ENCODE results near the gene ROR2. TPM values are rescaled to one million over a fixed set of nuclear protein-coding genes. Genes with fewer than 3 reads are reported as not detected.

ROR2 gene
- total RNA-seq, 1 donor = not detected

DNA sequence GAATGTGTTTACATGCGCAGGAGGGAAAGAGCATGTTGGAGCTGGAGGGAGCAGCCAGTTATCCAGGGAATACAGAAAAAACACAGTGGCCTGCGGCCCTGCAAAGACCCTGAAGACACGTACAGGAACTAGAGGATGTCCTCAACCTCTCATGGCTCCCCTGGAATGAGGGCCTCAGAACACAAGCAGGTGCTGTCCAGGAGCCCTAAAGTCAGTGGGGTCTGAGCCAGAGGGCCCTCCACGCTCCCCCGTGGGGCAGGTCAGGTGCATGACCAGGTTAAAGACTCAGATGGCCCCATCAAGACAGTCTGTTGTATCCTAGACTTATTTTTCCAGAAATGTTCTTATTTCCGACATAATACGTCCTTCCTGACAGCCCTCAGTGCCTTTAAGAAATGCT lies 106.9 kb downstream of the ROR2 start:
- H3K4me3 ChIP-seq (ENCODE audit: low read length) = no peak overlapping the region
- H3K4me1 ChIP-seq (ENCODE audit: insufficient read depth, low read length) = peaks cover 8% of the 10 kb centered on the region
- H3K9me3 ChIP-seq (ENCODE audit: low read depth, low read length) = no peaks in the 10 kb centered on the region
- H3K27me3 ChIP-seq (ENCODE audit: insufficient read depth, low read length) = peaks cover 4% of the 10 kb centered on the region

DNA sequence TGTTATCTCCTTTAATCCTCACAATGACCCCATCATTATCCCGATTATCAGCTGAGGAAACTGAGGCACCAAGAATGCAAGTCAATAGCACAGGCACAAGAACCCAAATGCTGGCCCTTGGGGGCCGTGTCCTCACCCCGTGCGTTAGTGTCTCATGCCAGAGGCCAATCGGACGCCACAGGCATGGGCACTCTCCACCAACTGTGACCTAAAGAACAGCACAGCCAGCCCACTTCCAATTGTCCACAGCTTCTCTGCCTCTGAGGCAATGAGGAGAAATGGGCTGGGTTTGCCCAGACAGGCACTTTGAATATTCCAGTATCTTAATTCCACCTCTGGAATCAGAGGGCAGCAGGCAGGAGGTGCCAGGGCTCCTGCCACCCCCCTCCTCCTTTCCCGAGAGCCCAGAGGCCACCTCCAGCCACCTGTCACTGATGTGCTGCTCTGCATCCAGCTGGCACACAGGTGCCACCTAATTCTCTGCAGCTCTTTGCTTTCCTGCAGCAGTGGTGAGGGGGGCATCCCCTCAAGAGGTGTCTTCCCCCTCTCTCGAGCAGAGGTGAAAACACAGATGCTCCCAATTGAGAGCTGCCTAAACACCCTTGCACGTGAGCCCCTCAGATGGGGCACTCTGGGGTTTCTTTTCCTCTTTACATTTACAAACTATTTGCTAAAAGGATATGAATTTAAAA lies 107.5 kb downstream of the ROR2 start:
- Histone ChIP-seq H3K27me3 (ENCODE audit: insufficient read depth, low read length) (peaks cover 4% of the 10 kb centered on the region), H3K4me1 (ENCODE audit: insufficient read depth, low read length) (peaks cover 8% of the 10 kb centered on the region)

DNA sequence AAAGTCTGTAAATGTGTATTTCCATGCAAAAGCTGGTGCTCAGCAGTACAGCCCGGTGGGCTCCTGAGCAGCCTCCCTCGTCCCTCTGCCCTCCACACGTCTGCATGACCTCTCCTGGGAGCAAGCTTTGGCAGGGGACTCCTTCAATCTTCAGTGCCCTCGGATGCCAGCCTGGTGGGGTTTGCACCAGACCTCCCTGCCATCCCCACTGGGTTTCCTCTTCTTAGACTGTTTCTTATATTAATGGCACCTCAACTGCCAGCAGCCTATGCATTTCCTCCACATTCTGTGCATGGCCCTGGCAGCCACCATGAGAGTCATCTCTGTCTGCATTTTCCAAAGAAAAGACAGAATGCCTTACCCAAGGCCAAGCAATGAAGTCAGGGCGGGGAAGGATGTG lies 108.4 kb downstream of the ROR2 start:
- peaks cover 4% of the 10 kb centered on the region for H3K27me3 ChIP-seq (ENCODE audit: insufficient read depth, low read length)
- no peaks in the 10 kb centered on the region for H3K9me3 ChIP-seq (ENCODE audit: low read depth, low read length)
- H3K4me1 ChIP-seq (ENCODE audit: insufficient read depth, low read length) = peaks cover 8% of the 10 kb centered on the region
- H3K4me3 ChIP-seq (ENCODE audit: low read length) = no peak overlapping the region

More for the DNA sequence above, 107.5 kb downstream of the ROR2 start:
- H3K4me3 ChIP-seq (ENCODE audit: low read length) = no peak overlapping the region
- H3K9me3 ChIP-seq (ENCODE audit: low read depth, low read length) = no peaks in the 10 kb centered on the region

DNA sequence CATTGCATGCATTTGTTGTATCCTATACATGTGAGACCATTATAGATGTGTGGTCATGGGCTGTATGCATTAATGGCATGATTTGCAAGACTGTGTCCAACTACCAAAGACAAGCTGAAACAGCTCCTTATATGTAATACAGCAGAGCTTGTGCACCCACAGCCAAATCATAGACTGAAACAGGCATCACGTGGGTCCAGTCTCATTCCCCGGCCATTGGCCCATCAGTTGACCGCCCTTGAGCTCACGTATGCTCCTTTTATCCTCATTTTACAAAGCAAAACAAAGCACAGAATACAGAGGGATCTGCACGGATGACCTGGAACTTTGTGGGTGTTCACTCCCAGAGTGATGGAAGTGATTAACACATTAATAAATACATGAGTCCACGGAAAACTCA lies 109.1 kb downstream of the ROR2 start:
- Histone ChIP-seq H3K27me3 (ENCODE audit: insufficient read depth, low read length) (peaks cover 4% of the 10 kb centered on the region), H3K9me3 (ENCODE audit: low read depth, low read length) (no peaks in the 10 kb centered on the region), H3K4me1 (ENCODE audit: insufficient read depth, low read length) (peaks cover 8% of the 10 kb centered on the region), H3K4me3 (ENCODE audit: low read length) (no peak overlapping the region)

DNA sequence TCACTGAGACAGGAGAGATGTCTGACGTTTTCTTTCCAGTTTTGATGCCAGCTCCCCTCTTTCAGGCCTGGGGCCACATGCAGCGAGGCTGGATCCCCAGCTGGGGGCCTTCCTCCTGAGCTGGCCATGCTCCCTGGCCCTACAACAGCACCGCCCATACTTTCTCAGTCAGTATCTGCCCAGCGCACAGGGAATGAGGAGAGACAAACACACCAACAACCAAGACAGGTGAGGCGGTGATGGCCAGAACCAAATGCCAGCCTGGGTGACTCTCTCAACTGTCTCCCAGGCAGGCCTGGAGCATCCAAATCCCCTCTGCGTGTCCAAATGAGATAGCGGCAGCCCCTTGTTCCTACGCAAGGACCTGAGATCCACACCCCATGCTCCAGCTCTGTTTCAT lies 109.6 kb downstream of the ROR2 start:
- Histone ChIP-seq H3K9me3 (ENCODE audit: low read depth, low read length) (no peaks in the 10 kb centered on the region), H3K4me3 (ENCODE audit: low read length) (no peak overlapping the region), H3K27me3 (ENCODE audit: insufficient read depth, low read length) (peaks cover 4% of the 10 kb centered on the region), H3K4me1 (ENCODE audit: insufficient read depth, low read length) (peaks cover 8% of the 10 kb centered on the region)

DNA sequence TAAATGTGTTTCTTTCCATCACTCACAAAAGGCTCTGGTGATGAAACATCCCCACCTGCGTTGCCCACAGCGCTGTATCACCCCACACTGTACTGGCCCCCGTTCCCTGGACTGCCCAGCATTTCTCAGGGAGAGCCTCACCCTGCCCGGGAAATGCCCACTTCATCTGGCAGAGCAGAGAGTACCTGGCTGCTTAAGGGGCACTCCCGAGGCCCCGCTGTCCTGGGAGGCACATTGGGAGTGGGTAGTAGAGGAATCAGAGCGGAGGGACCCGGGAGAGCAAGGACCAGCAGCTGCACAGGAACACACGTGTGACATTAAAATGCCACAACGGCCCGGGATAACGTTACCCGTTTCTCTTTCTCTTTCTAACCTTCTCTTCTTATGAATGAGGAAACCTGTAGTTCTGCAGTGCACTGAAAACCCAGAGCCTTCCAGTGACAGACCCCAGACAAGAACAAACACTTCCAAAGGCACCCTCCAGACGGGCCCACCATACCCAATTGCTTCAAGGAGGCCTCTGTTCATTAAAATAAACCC lies 110.0 kb downstream of the ROR2 start:
- Histone ChIP-seq H3K27me3 (ENCODE audit: insufficient read depth, low read length) (peaks cover 4% of the 10 kb centered on the region), H3K4me3 (ENCODE audit: low read length) (no peak overlapping the region), H3K4me1 (ENCODE audit: insufficient read depth, low read length) (peaks cover 8% of the 10 kb centered on the region), H3K9me3 (ENCODE audit: low read depth, low read length) (no peaks in the 10 kb centered on the region)

DNA sequence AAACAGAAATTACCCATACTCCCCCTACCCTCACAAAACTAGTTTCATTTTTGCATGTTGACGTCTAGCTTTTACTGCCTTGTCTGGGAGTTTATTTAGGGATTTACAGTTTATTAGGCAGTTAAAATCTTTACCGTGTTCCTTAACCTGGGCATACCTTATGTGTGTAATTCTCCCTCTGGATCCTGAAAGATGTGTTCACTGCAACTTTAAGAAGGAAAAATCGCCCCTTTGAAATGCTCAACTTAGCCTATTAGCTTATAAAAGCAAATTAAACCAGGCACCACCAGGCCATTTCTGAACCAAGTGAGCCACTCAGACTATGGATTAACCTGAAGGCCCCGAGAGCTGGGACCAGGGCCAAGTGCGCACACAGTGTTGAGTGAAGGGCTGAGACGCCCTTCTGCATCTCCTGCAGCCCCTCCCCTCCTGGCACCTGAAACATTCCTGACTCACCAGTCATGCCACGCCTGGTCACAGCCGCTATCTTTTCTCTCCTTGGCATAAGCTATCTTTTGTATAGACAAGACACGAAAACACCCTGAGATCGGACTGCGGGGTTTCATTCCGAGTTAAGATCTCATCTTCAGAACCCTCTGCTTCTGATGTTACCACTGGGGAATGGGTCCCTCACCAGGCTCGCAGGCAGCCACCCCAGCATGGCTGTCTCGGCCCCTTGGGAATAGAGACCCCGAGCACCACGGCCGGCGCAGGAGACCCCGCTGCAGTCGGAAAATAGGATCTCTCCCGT lies 111.9 kb downstream of the ROR2 start:
- no peak overlapping the region for H3K4me3 ChIP-seq (ENCODE audit: low read length)
- H3K9me3 ChIP-seq (ENCODE audit: low read depth, low read length) = no peaks in the 10 kb centered on the region
- no peaks in the 10 kb centered on the region for H3K4me1 ChIP-seq (ENCODE audit: insufficient read depth, low read length)
- no peaks in the 10 kb centered on the region for H3K27me3 ChIP-seq (ENCODE audit: insufficient read depth, low read length)

DNA sequence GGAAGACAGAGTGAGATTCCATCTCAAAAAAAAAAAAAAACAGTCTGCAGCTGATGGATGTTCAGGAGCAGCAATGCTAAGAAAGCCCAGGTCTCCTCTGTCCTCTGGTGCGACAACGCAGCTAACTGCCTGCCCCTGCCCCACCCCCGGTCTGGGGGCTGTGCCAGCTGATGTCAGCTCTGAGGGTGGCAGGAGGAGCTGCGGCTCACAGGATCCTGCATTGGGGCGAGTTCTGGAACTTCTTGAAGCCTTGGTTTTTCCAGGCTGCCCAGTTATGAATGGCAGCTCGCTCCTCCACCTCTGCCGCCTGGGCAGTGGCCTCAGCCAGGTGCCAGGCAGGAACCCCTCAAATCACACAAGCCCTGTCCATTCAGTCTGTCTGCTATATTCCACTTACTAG lies 113.5 kb downstream of the ROR2 start:
- Histone ChIP-seq H3K4me1 (ENCODE audit: insufficient read depth, low read length) (no peaks in the 10 kb centered on the region), H3K27me3 (ENCODE audit: insufficient read depth, low read length) (no peaks in the 10 kb centered on the region), H3K4me3 (ENCODE audit: low read length) (no peak overlapping the region)

DNA sequence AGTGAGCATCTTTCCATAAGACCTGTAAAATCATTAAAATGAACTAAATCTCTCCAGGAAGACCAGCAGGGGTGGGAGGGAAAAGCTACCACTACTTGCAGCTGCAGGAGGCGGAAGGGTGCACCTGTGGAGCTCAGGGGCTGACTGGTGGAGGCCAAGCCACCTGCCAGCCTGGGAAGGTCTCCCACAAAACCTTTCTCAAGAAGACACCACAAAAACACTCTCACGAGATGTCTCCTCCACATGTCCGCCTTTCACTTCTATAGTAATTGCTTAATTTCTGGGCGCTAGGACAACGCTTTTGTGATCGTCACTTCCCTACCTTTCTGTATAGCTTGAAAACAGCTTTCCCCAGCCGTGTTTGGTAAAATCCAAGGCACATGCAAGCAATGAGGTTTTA lies 114.4 kb downstream of the ROR2 start:
- Histone ChIP-seq H3K9me3 (ENCODE audit: low read depth, low read length) (no peaks in the 10 kb centered on the region), H3K27me3 (ENCODE audit: insufficient read depth, low read length) (no peaks in the 10 kb centered on the region), H3K4me1 (ENCODE audit: insufficient read depth, low read length) (no peaks in the 10 kb centered on the region), H3K4me3 (ENCODE audit: low read length) (no peak overlapping the region)

More for the DNA sequence above, 113.5 kb downstream of the ROR2 start:
- H3K9me3 ChIP-seq (ENCODE audit: low read depth, low read length) = no peaks in the 10 kb centered on the region

DNA sequence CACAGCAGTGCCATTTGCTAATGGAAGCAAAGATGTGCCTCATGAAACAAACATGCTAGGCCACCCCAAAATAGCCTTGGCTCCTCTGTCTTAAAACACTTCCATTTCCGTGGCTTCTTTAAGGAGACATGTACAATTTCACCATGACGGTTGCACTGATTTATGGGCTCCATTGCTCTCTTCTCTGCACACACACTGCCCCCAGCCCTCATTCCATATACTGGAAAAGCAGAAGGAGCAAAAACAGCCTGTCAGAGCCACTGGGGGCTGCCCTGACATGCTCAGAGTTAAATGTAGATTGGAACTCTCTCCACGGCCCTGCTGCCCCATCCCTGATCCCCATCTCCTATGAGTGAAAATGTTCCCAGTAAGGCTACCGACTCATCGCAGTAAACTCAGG lies 114.8 kb downstream of the ROR2 start:
- Histone ChIP-seq H3K4me3 (ENCODE audit: low read length) (no peak overlapping the region), H3K27me3 (ENCODE audit: insufficient read depth, low read length) (no peaks in the 10 kb centered on the region), H3K9me3 (ENCODE audit: low read depth, low read length) (no peaks in the 10 kb centered on the region), H3K4me1 (ENCODE audit: insufficient read depth, low read length) (no peaks in the 10 kb centered on the region)

DNA sequence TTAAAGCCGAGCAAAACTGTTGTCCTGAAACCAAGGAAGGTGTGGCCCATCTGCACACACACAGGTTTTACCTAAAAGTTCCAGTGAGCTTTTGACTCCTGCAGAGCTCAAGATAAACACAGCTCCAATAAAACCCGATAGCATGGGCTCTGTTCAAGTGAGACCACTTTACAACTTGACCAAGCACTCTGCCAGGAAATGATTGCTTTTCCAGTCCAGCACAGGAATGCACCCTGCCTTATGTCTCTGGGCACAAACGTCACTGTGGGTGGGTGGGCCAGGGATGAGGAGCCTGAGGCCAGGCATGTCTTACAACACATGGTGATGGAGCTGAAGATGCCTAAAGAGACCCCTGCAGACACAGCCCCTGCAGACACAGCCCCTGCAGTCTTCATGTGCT lies 115.3 kb downstream of the ROR2 start:
- H3K27me3 ChIP-seq (ENCODE audit: insufficient read depth, low read length) = no peaks in the 10 kb centered on the region
- H3K9me3 ChIP-seq (ENCODE audit: low read depth, low read length) = no peaks in the 10 kb centered on the region
- H3K4me3 ChIP-seq (ENCODE audit: low read length) = no peak overlapping the region
- H3K4me1 ChIP-seq (ENCODE audit: insufficient read depth, low read length) = no peaks in the 10 kb centered on the region

DNA sequence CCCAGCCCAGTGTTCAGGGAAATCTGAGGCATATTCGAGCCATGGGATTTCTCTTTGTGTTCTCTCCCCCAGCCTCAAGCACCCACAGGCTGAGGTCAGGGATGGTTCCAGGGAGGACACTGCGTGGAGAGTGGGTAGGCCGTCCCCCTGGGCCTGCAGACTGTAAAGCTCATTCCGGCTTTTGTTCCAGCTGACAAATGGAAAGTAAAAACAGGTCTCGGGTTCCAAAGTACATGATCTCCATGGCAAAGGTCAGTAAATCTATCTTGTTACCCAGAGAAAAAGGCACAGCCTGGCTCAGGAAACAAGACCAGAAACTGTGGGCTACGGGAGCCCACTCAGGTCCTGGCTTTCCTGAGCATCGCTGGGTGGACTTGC lies 116.2 kb downstream of the ROR2 start:
- no peak overlapping the region for H3K4me3 ChIP-seq (ENCODE audit: low read length)
- no peaks in the 10 kb centered on the region for H3K27me3 ChIP-seq (ENCODE audit: insufficient read depth, low read length)
- no peaks in the 10 kb centered on the region for H3K4me1 ChIP-seq (ENCODE audit: insufficient read depth, low read length)
- H3K9me3 ChIP-seq (ENCODE audit: low read depth, low read length) = no peaks in the 10 kb centered on the region

DNA sequence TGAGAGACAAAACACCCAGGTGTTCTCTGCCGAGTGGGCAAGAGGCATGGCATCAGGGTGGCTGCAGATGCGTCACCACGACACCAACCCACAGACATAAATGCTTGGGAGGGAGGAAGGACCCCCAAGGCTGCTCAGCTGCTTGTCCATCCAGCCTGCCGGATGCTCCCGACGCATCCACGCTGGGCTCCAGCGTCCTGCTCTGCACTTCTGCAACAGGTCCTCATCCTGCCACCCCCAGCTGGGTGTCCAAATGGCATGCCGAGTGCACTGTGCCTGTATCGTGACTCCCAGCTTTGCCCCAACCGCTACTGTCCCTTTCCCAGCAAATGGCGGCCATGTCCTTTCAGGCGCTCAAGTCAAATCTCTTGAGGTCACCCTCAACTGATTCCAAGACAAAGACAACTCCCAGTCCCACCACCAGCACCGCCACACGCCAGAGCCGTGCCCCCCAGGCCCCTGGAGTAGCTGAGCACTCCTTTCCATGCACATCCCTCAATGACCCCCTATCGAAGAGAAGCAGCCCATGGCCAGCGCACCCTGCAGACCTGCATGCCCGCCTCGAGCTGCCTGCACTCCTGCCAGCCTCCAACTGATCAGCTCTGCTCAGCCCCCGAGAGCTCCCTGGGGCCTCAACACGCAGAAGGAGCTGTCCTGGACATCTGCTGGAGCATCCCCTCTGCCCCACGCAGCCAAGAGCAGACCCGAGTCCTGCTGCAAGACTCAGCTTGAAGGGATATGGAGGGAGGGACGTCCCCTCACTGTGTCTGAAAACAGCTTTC lies 116.7 kb downstream of the ROR2 start:
- Histone ChIP-seq H3K9me3 (ENCODE audit: low read depth, low read length) (no peaks in the 10 kb centered on the region), H3K27me3 (ENCODE audit: insufficient read depth, low read length) (no peaks in the 10 kb centered on the region), H3K4me3 (ENCODE audit: low read length) (no peak overlapping the region), H3K4me1 (ENCODE audit: insufficient read depth, low read length) (no peaks in the 10 kb centered on the region)

DNA sequence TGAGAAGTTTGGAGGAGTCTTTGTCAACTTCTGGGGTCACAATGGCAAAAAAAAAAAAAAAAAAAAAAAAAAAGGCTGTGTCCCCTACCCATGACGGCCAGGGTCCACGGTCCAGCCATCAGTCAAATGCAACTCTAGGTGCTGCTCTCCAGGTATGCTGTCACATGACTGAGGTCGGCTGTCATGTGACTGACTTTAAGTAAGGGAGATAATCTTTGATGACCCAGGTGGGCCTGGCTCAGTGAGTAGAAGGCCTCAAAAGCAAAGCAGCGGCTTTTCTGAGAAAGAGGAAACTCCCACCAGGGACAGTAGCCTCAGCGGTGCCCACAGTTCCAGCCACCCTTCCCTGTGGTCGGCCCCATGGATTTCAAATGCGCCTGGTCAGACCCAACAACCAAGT lies 117.7 kb downstream of the ROR2 start:
- H3K9me3 ChIP-seq (ENCODE audit: low read depth, low read length) = no peaks in the 10 kb centered on the region
- no peaks in the 10 kb centered on the region for H3K27me3 ChIP-seq (ENCODE audit: insufficient read depth, low read length)
- no peak overlapping the region for H3K4me3 ChIP-seq (ENCODE audit: low read length)
- H3K4me1 ChIP-seq (ENCODE audit: insufficient read depth, low read length) = no peaks in the 10 kb centered on the region

DNA sequence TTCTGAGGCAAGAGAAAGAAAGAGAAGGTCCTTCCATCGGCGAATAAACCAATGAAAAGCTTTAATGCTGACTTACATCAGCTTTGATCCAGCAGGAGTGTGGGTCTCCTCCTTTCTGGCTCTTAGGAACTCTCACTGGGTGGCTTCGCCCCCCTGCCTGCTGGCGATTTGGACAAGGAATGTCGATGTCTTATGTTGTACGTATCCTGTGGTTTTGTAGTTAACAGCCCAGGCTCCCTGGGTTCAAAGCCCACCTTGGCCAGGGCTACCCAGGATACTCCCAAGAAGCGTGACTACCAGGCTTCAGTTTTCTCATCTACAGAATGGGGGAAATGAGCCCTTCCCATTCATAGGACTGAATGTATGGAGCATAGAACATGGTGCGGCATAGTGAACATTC lies 124.2 kb downstream of the ROR2 start:
- Histone ChIP-seq H3K4me3 (ENCODE audit: low read length) (no peak overlapping the region), H3K4me1 (ENCODE audit: insufficient read depth, low read length) (no peaks in the 10 kb centered on the region), H3K9me3 (ENCODE audit: low read depth, low read length) (no peaks in the 10 kb centered on the region), H3K27me3 (ENCODE audit: insufficient read depth, low read length) (no peaks in the 10 kb centered on the region)
